ENCODE measurements around the gene H2BK1. TPM values are rescaled to one million over a fixed set of nuclear protein-coding genes. Genes with fewer than 3 reads are reported as not detected.

The H2BK1 gene
- total RNA-seq, 1 experiment from 2014 or later: not detected

- BruUV-seq (replicated peaks): no TSS peak
- TF ChIP-seq CTCF (conservative IDR thresholded peaks at IDR 0.05) (no peak), EZH2 (IDR thresholded peaks at IDR 0.05; ENCODE audit: low read depth) (no peak)
- ChIA-PET CTCF (no interaction called here), POLR2A (ENCODE audit: unreplicated experiment) (no interaction called here)
- Histone ChIP-seq H3K9me2 (ENCODE audit: insufficient read depth) (no peaks in the 10 kb centered on the region), H2AFZ (no peak overlapping the region), H3K4me1 (replicated peaks; ENCODE audit: insufficient read depth) (no peaks in the 10 kb centered on the region), H4K20me1 (ENCODE audit: insufficient read depth) (no peaks in the 10 kb centered on the region), H3K4me3 (no peak overlapping the region), H3K79me2 (ENCODE audit: low read depth) (no peaks in the 10 kb centered on the region), H3K27me3 (ENCODE audit: insufficient read depth, low read depth) (peaks cover 100% of the 10 kb centered on the region), H3K9me3 (ENCODE audit: insufficient read depth, low read depth) (no peaks in the 10 kb centered on the region), H3K27ac (no peak overlapping the region), H3K36me3 (ENCODE audit: low read depth) (no peaks in the 10 kb centered on the region), H3K4me2 (no peak overlapping the region), H3F3A (ENCODE audit: insufficient read depth, low read depth) (no peaks in the 10 kb centered on the region)
- DNase-seq: no peak
- intact Hi-C loops (cut with micrococcal nuclease; ENCODE audit: unreplicated experiment): no loop called here
Observed at GRCh38 chr7:151202836-151203235, 7.5 kb downstream of the H2BK1 start.

- Histone ChIP-seq H3K79me2 (ENCODE audit: low read depth) (no peaks in the 10 kb centered on the region), H3K36me3 (ENCODE audit: low read depth) (no peaks in the 10 kb centered on the region), H3F3A (ENCODE audit: insufficient read depth, low read depth) (no peaks in the 10 kb centered on the region), H3K4me2 (no peak overlapping the region), H3K4me3 (no peak overlapping the region), H3K9me3 (ENCODE audit: insufficient read depth, low read depth) (no peaks in the 10 kb centered on the region), H4K20me1 (ENCODE audit: insufficient read depth) (no peaks in the 10 kb centered on the region), H3K4me1 (replicated peaks; ENCODE audit: insufficient read depth) (no peaks in the 10 kb centered on the region), H3K27ac (no peak overlapping the region), H2AFZ (no peak overlapping the region), H3K9me2 (ENCODE audit: insufficient read depth) (no peaks in the 10 kb centered on the region), H3K27me3 (ENCODE audit: insufficient read depth, low read depth) (peaks cover 100% of the 10 kb centered on the region)
- intact Hi-C loops (cut with micrococcal nuclease; ENCODE audit: unreplicated experiment): no loop called here
- BruUV-seq (replicated peaks): no TSS peak
- CTCF ChIA-PET: no interaction called here
- no peak for TF ChIP-seq CTCF (conservative IDR thresholded peaks at IDR 0.05)
- no peak for TF ChIP-seq EZH2 (IDR thresholded peaks at IDR 0.05; ENCODE audit: low read depth)
- POLR2A ChIA-PET (ENCODE audit: unreplicated experiment): no interaction called here
- no peak for DNase-seq
Observed at GRCh38 chr7:151201751-151202150, 8.5 kb downstream of the H2BK1 start.

GRCh38 chr7:151201344-151201743, 8.9 kb downstream of the H2BK1 start:
- H3F3A ChIP-seq (ENCODE audit: insufficient read depth, low read depth): no peaks in the 10 kb centered on the region
- BruUV-seq (replicated peaks): no TSS peak
- TF ChIP-seq EZH2 (IDR thresholded peaks at IDR 0.05; ENCODE audit: low read depth) (no peak), CTCF (conservative IDR thresholded peaks at IDR 0.05) (no peak)
- H3K27me3 ChIP-seq (ENCODE audit: insufficient read depth, low read depth): peaks cover 100% of the 10 kb centered on the region
- H3K4me3 ChIP-seq: no peak overlapping the region
- H3K4me2 ChIP-seq: no peak overlapping the region
- H3K9me3 ChIP-seq (ENCODE audit: insufficient read depth, low read depth): no peaks in the 10 kb centered on the region
- H3K36me3 ChIP-seq (ENCODE audit: low read depth): no peaks in the 10 kb centered on the region
- no peak overlapping the region for H3K27ac ChIP-seq
- H3K4me1 ChIP-seq (replicated peaks; ENCODE audit: insufficient read depth): no peaks in the 10 kb centered on the region
- no peaks in the 10 kb centered on the region for H3K9me2 ChIP-seq (ENCODE audit: insufficient read depth)
- no peaks in the 10 kb centered on the region for H4K20me1 ChIP-seq (ENCODE audit: insufficient read depth)
- CTCF ChIA-PET: no interaction called here
- intact Hi-C loops (cut with micrococcal nuclease; ENCODE audit: unreplicated experiment): no loop called here
- no peak for DNase-seq
- H2AFZ ChIP-seq: no peak overlapping the region
- POLR2A ChIA-PET (ENCODE audit: unreplicated experiment): no interaction called here
- H3K79me2 ChIP-seq (ENCODE audit: low read depth): no peaks in the 10 kb centered on the region
